Esophagus muscularis mucosa (tissue), 4 donors: Measurements from ENCODE around the gene TP53RK. TPM values are rescaled to one million over a fixed set of nuclear protein-coding genes. Genes with fewer than 3 reads are reported as not detected.

Experiments used
- DNase-seq: peaks from one replicate; pipeline ENCODE4 v3.0.0-alpha.2; 2017; ENCODE audit errors: extremely low spot score
- H3K27ac ChIP-seq, 4 donors: fragments of 200-600 bp; sonication (generic); replicated peaks in 1 of 4; 1 replicate in 3 of 4; 2 replicates in 1 of 4; pipeline ENCODE4 v1.5.1; 2016 to 2019; ENCODE audit warnings: mild to moderate bottlenecking in 1 of 4
- H3K27me3 ChIP-seq, 4 donors: fragments of 200-600 bp; sonication (generic); one replicate each; pipeline versions ENCODE4 v1.5.1 to v1.6.0; 2016 to 2019
- H3K36me3 ChIP-seq, 4 donors: fragments of 200-600 bp; sonication (generic); one replicate each; pipeline ENCODE4 v1.5.1; 2016 to 2019
- H3K4me1 ChIP-seq, 4 donors: fragments of 200-600 bp; sonication (generic); one replicate each; pipeline ENCODE4 v1.5.1; 2016 to 2019
- H3K4me3 ChIP-seq, 4 donors: fragments of 200-600 bp; sonication (generic); 1 replicate in 2 of 4; 2 replicates in 2 of 4; pipeline ENCODE4 v1.5.1; 2016 to 2019; ENCODE audit warnings: mild to moderate bottlenecking in 4 of 4, moderate library complexity in 1 of 4
- H3K9me3 ChIP-seq, 4 donors: fragments of 200-600 bp; sonication (generic); 1 replicate in 3 of 4; 2 replicates in 1 of 4; pipeline ENCODE4 v1.5.1; 2016 to 2019
- EP300 ChIP-seq: sonication (generic); formaldehyde crosslinking; IDR thresholded peaks from one replicate; pipeline ENCODE4 v1.6.1; 2017; ENCODE audit warnings: antibody characterized with exemption
- POLR2A ChIP-seq: fragments of 450-650 bp; IDR thresholded peaks from one replicate; pipeline ENCODE4 v1.6.1; 2017; ENCODE audit warnings: antibody characterized with exemption, moderate library complexity, mild to moderate bottlenecking, low read depth
- POLR2AphosphoS5 ChIP-seq, 2 donors: sonication (generic); formaldehyde crosslinking; IDR thresholded peaks; one replicate each; pipeline ENCODE4 v1.6.1; 2017; ENCODE audit warnings: antibody characterized with exemption in 2 of 2
- WGBS: methylation state at CpG from one replicate; pipeline ENCODE4 v1.1.5; 2018; 5-methylcytosine and 5-hydroxymethylcytosine counted together
- intact Hi-C: fragments of 100-400 bp; cut with DNase I; formaldehyde crosslinking; loops from one replicate; pipeline ENCODE4 v1.15.1; 2023
- total RNA-seq, 4 donors: library from RNA; depleted of rRNA; stranded (reverse); fragments of >200 nt; gene quantifications; one replicate each; pipeline versions ENCODE4 v1.1.0 to v1.2.1, GENCODE V29; 2016
- TF ChIP-seq, protein P1 (sequence below), 3 experiments: fragments of 200-600 bp in 2 of 3; fragments of 450-650 bp in 1 of 3; sonication (generic) in 2 of 3; IDR thresholded peaks; one replicate each; pipeline ENCODE4 v1.5.1; 2017 to 2019; ENCODE audit warnings: antibody characterized with exemption in 3 of 3, mild to moderate bottlenecking in 2 of 3, moderate library complexity in 1 of 3

Gene TP53RK
- total RNA-seq, 4 donors from 2014 or later: 19.9 to 22.2 (median 21.0) TPM

- Histone ChIP-seq H3K4me3 (no peak overlapping the region), H3K4me1 (no peaks in the 10 kb centered on the region), H3K27me3 (no peaks in the 10 kb centered on the region), H3K9me3 (peaks cover 0 to 6% (median 0%) of the 10 kb centered on the region in 4 donors), H3K27ac (no peak overlapping the region), H3K36me3 (peaks cover 0 to 3% (median 0%) of the 10 kb centered on the region in 4 donors)
- DNase-seq: no peak
- TF ChIP-seq EP300: no peak
- TF ChIP-seq, protein P1, sequence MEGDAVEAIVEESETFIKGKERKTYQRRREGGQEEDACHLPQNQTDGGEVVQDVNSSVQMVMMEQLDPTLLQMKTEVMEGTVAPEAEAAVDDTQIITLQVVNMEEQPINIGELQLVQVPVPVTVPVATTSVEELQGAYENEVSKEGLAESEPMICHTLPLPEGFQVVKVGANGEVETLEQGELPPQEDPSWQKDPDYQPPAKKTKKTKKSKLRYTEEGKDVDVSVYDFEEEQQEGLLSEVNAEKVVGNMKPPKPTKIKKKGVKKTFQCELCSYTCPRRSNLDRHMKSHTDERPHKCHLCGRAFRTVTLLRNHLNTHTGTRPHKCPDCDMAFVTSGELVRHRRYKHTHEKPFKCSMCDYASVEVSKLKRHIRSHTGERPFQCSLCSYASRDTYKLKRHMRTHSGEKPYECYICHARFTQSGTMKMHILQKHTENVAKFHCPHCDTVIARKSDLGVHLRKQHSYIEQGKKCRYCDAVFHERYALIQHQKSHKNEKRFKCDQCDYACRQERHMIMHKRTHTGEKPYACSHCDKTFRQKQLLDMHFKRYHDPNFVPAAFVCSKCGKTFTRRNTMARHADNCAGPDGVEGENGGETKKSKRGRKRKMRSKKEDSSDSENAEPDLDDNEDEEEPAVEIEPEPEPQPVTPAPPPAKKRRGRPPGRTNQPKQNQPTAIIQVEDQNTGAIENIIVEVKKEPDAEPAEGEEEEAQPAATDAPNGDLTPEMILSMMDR (IDR thresholded peaks at IDR 0.05): no peak
- WGBS: 86% methylated on average over 4 of the region's 4 CpGs
- intact Hi-C loops: no loop called here
These were observed 28.8 kb downstream of the TP53RK start for GRCh38 chr20:46660487-46660886.

- DNase-seq: no peak
- no peak overlapping the region for H3K27ac ChIP-seq
- H3K9me3 ChIP-seq: peaks cover 0 to 6% (median 0%) of the 10 kb centered on the region in 4 donors
- H3K4me1 ChIP-seq: no peaks in the 10 kb centered on the region
- 77% methylated on average over 7 of the region's 7 CpGs for WGBS
- H3K36me3 ChIP-seq: no peaks in the 10 kb centered on the region
- TF ChIP-seq POLR2AphosphoS5 (IDR thresholded peaks at IDR 0.05) (no peak), POLR2A (no peak), EP300 (no peak)
- TF ChIP-seq, protein P1 (IDR thresholded peaks at IDR 0.05): no peak
- intact Hi-C loops: no loop called here
- H3K27me3 ChIP-seq: peaks cover 0 to 10% (median 0%) of the 10 kb centered on the region in 4 donors
- H3K4me3 ChIP-seq: no peak overlapping the region
These were observed 31.6 kb downstream of the TP53RK start for GRCh38 chr20:46657618-46658017.

- Histone ChIP-seq H3K4me3 (no peak overlapping the region), H3K9me3 (peaks cover 0 to 6% (median 0%) of the 10 kb centered on the region in 4 donors), H3K36me3 (no peaks in the 10 kb centered on the region), H3K4me1 (no peaks in the 10 kb centered on the region), H3K27ac (no peak overlapping the region), H3K27me3 (peaks cover 0 to 15% (median 0%) of the 10 kb centered on the region in 4 donors)
- 90% methylated on average over 8 of the region's 8 CpGs for WGBS
- intact Hi-C loops: no loop called here
- DNase-seq: no peak
- TF ChIP-seq EP300 (no peak), POLR2A (no peak), POLR2AphosphoS5 (IDR thresholded peaks at IDR 0.05) (no peak)
- TF ChIP-seq, protein P1 (IDR thresholded peaks at IDR 0.05): no peak
These were observed 32.1 kb downstream of the TP53RK start for GRCh38 chr20:46657137-46657536.

GRCh38 chr20:46652699-46653098, 36.5 kb downstream of the TP53RK start:
- intact Hi-C loops: no loop called here
- no peaks in the 10 kb centered on the region for H3K36me3 ChIP-seq
- no peak for DNase-seq
- TF ChIP-seq, protein P1 (IDR thresholded peaks at IDR 0.05): no peak
- no peak for TF ChIP-seq POLR2A
- no peak for TF ChIP-seq EP300
- TF ChIP-seq POLR2AphosphoS5 (IDR thresholded peaks at IDR 0.05): no peak
- H3K4me1 ChIP-seq: peaks cover 0 to 10% (median 7%) of the 10 kb centered on the region in 4 donors
- peaks cover 0 to 33% (median 1%) of the 10 kb centered on the region in 4 donors for H3K27me3 ChIP-seq
- H3K4me3 ChIP-seq: no peak overlapping the region
- H3K27ac ChIP-seq: no peak overlapping the region
- no peaks in the 10 kb centered on the region for H3K9me3 ChIP-seq
